HepG2 (cell line): Measurements from ENCODE around the gene IDUA. TPM values are rescaled to one million over a fixed set of nuclear protein-coding genes. Genes with fewer than 3 reads are reported as not detected.
A peak's percentile ranks its signal among the peaks of the same experiment; 100 is the strongest.

Source experiments
- ATAC-seq: fragments of 200-7000 bp; cut with Tn5 transposase; 3 replicates; pipeline ENCODE4 v1.9.1; 2020; ENCODE audit warnings: mild to moderate bottlenecking, moderate library complexity
- BruUV-seq: library from RNA; stranded (reverse); fragments of 400-500 nt; replicated peaks from 2 replicates; lab custom pipeline; 2021; lab: Mats Ljungman, UMichigan
- CTCF ChIA-PET: fragments of 300-600 bp; formaldehyde crosslinking; extraction: SDS; loops from one replicate; lab custom pipeline; 2021; ENCODE audit warnings: low total read pairs, inconsistent platforms, low intra/inter-chr PET ratio; lab: Yijun Ruan, JAX
- POLR2A ChIA-PET: fragments of 350-600 bp; sonication (Branson Sonifier 250); formaldehyde crosslinking; loops from one replicate; lab custom pipeline; 2020; ENCODE audit warnings: antibody characterized with exemption, inconsistent platforms; lab: Yijun Ruan, JAX
- DNase-seq: peaks from one replicate; pipeline ENCODE4 v3.0.0-alpha.2; 2015; ENCODE audit warnings: low spot score
- FAIRE-seq: peaks from 3 replicates; lab custom pipeline; 2011; peaks lifted over from hg19 to GRCh38; lab: Jason Lieb, UNC
- H2AFZ ChIP-seq: one replicate; pipeline ENCODE4 v1.6.1; 2011; ENCODE audit warnings: low read length, inconsistent platforms
- H3K27ac ChIP-seq: fragments of 300-600 bp; 3 replicates; pipeline ENCODE4 v1.8.0; 2011; ENCODE audit warnings: mixed run types, mild to moderate bottlenecking, mixed read lengths, low read length, inconsistent platforms; ENCODE audit not compliant: insufficient read depth; ENCODE audit errors: extremely low read length
- H3K27me3 ChIP-seq, 2 experiments: fragments of 200-600 bp in 1 of 2; 2 replicates in 1 of 2; 3 replicates in 1 of 2; pipeline versions ENCODE4 v1.6.0 to v1.8.0; 2011; ENCODE audit warnings: low read length in 2 of 2, mild to moderate bottlenecking in 2 of 2, moderate library complexity in 2 of 2, inconsistent platforms in 1 of 2; ENCODE audit not compliant: insufficient read depth in 2 of 2, control insufficient read depth in 1 of 2
- H3K36me3 ChIP-seq, 2 experiments: fragments of 200-600 bp in 1 of 2; replicated peaks in 1 of 2; 2 replicates in 1 of 2; 3 replicates in 1 of 2; pipeline versions ENCODE4 v1.5.1 to v1.8.0; 2011; ENCODE audit warnings: low read length in 2 of 2, inconsistent platforms in 1 of 2; ENCODE audit not compliant: insufficient read depth in 2 of 2, control insufficient read depth in 1 of 2
- H3K4me1 ChIP-seq: 2 replicates; pipeline ENCODE4 v1.5.1; 2012; ENCODE audit warnings: low read length, inconsistent platforms; ENCODE audit not compliant: insufficient read depth
- H3K4me2 ChIP-seq: 2 replicates; pipeline ENCODE4 v1.6.0; 2011; ENCODE audit warnings: low read depth, low read length, inconsistent platforms
- H3K4me3 ChIP-seq, 3 experiments: fragments of 200-600 bp in 1 of 3; sonication (generic), shearing (Covaris generic) in 1 of 3; replicated peaks in 1 of 3; 2 replicates each; pipeline ENCODE4 v1.5.1; 2011 to 2016; ENCODE audit warnings: low read length in 3 of 3, inconsistent platforms in 2 of 3, low read depth in 2 of 3, mild to moderate bottlenecking in 2 of 3, control low read depth in 1 of 3, mixed read lengths in 1 of 3; ENCODE audit not compliant: insufficient read depth in 1 of 3
- H3K79me2 ChIP-seq: one replicate; pipeline ENCODE4 v1.6.1; 2011; ENCODE audit warnings: low read length, inconsistent platforms; ENCODE audit not compliant: insufficient read depth
- H3K9ac ChIP-seq: 2 replicates; pipeline ENCODE4 v1.6.0; 2011; ENCODE audit warnings: mild to moderate bottlenecking, low read depth, low read length, inconsistent platforms; ENCODE audit not compliant: insufficient read depth
- H3K9me3 ChIP-seq: 2 replicates; pipeline ENCODE4 v1.5.1; 2012; ENCODE audit warnings: mild to moderate bottlenecking, low read length
- H4K20me1 ChIP-seq: 2 replicates; pipeline ENCODE4 v1.6.0; 2011; ENCODE audit warnings: inconsistent platforms, mild to moderate bottlenecking, low read length, moderate library complexity; ENCODE audit not compliant: insufficient read depth
- CHD4 ChIP-seq: fragments of 200-600 bp; sonication (generic); IDR thresholded peaks from 2 replicates; pipeline ENCODE4 v1.7.0; 2017; ENCODE audit warnings: mild to moderate bottlenecking, low read length, borderline replicate concordance
- FOXJ3 ChIP-seq: sonication (generic); formaldehyde crosslinking; IDR thresholded peaks from 2 replicates; pipeline ENCODE4 v1.4.0; 2020; ENCODE audit warnings: missing genetic modification reagents, mild to moderate bottlenecking, borderline replicate concordance
- HOXA9 ChIP-seq: sonication (generic); formaldehyde crosslinking; IDR thresholded peaks from 2 replicates; pipeline ENCODE4 v1.8.1; 2022; ENCODE audit warnings: missing genetic modification reagents, mild to moderate bottlenecking, moderate library complexity, borderline replicate concordance
- KLF13 ChIP-seq: sonication (generic); formaldehyde crosslinking; IDR thresholded peaks from 2 replicates; pipeline ENCODE4 v1.4.0; 2020; ENCODE audit warnings: mild to moderate bottlenecking, missing genetic modification reagents
- KLF15 ChIP-seq: sonication (generic); formaldehyde crosslinking; IDR thresholded peaks from 2 replicates; pipeline ENCODE4 v1.8.1; 2023; ENCODE audit warnings: borderline replicate concordance, mild to moderate bottlenecking, inconsistent platforms, missing genetic modification reagents, mixed read lengths
- MBD4 ChIP-seq: IDR thresholded peaks from 2 replicates; pipeline ENCODE4 v1.6.1; 2012; ENCODE audit warnings: low read length, inconsistent platforms, borderline replicate concordance
- MEIS1 ChIP-seq: sonication (generic); formaldehyde crosslinking; IDR thresholded peaks from 2 replicates; pipeline ENCODE4 v1.9.0; 2021; ENCODE audit warnings: mild to moderate bottlenecking, missing genetic modification reagents, moderate library complexity, borderline replicate concordance
- RXRA ChIP-seq: sonication (generic); formaldehyde crosslinking; IDR thresholded peaks from 2 replicates; pipeline ENCODE4 v1.5.1; 2020; ENCODE audit warnings: missing genetic modification reagents
- ZMYM2 ChIP-seq: sonication (generic); formaldehyde crosslinking; IDR thresholded peaks from 2 replicates; pipeline ENCODE4 v1.8.0; 2022; ENCODE audit warnings: mild to moderate bottlenecking, missing genetic modification reagents
- ZNF501 ChIP-seq: sonication (generic); formaldehyde crosslinking; IDR thresholded peaks from 2 replicates; pipeline ENCODE4 v1.5.1; 2020; ENCODE audit warnings: mild to moderate bottlenecking, moderate library complexity, missing genetic modification reagents
- ZNF761 ChIP-seq: sonication (generic); formaldehyde crosslinking; conservative IDR thresholded peaks from 2 replicates; pipeline ENCODE4 v1.4.0; 2020; ENCODE audit warnings: mild to moderate bottlenecking, missing genetic modification reagents
- ZNF766 ChIP-seq: sonication (generic); formaldehyde crosslinking; IDR thresholded peaks from 2 replicates; pipeline ENCODE4 v1.5.0; 2020; ENCODE audit warnings: missing genetic modification reagents, borderline replicate concordance
- ZNF839 ChIP-seq: sonication (generic); formaldehyde crosslinking; IDR thresholded peaks from 2 replicates; pipeline ENCODE4 v1.4.0; 2020; ENCODE audit warnings: missing genetic modification reagents, mild to moderate bottlenecking, borderline replicate concordance
- ZSCAN20 ChIP-seq: sonication (generic); formaldehyde crosslinking; IDR thresholded peaks from 2 replicates; pipeline ENCODE4 v1.4.0; 2020; ENCODE audit warnings: missing genetic modification reagents, mild to moderate bottlenecking, borderline replicate concordance
- WGBS: methylation state at CpG from one replicate; pipeline ENCODE4 v1.1.6; 2017; ENCODE audit warnings: low lambda C conversion rate; 5-methylcytosine and 5-hydroxymethylcytosine counted together
- in situ Hi-C: cut with HindIII; loops from 2 replicates; pipeline ENCODE4 v1.10.0; 2017; ENCODE audit warnings: low pct_unique_long_range_greater_than_20kb; ENCODE audit not compliant: extremely low pct_ligation_motif_present
- intact Hi-C: fragments of 100-400 bp; cut with micrococcal nuclease; formaldehyde crosslinking; loops from one replicate; pipeline ENCODE4 v1.10.0; 2022; ENCODE audit not compliant: unreplicated experiment
- polyA plus RNA-seq, 8 experiments: library from polyadenylated mRNA; depleted of rRNA in 3 of 8; stranded (reverse) in 7 of 8; unstranded in 1 of 8; fragments of >200 nt; fragmentation: Illumina TruSeq in 4 of 8; extraction: Trizol in 4 of 8; gene quantifications; 2 replicates each; pipeline versions ENCODE4 v1.2.1 to v1.2.3, GENCODE V29; 2011 to 2016; ENCODE audit warnings: low read depth in 4 of 8, missing spikeins in 1 of 8, mixed read lengths in 1 of 8; ENCODE audit not compliant: insufficient read depth in 1 of 8
- total RNA-seq, 5 experiments: library from RNA; depleted of rRNA; stranded (reverse); fragments of >200 nt; fragmentation: Illumina TruSeq; extraction: Trizol; gene quantifications; 2 replicates each; pipeline ENCODE4 v1.2.3, GENCODE V29; 2016; ENCODE audit warnings: low read depth in 1 of 5
- TF ChIP-seq, protein P1 (sequence below): sonication (generic); formaldehyde crosslinking; IDR thresholded peaks from 2 replicates; pipeline ENCODE4 v1.9.0; 2022; ENCODE audit warnings: low read depth, missing genetic modification reagents
- TF ChIP-seq, protein P2 (sequence below): sonication (generic); formaldehyde crosslinking; IDR thresholded peaks from 2 replicates; pipeline ENCODE4 v1.4.0; 2020; ENCODE audit warnings: missing genetic modification reagents

Gene IDUA
- total and polyA plus RNA-seq, 2 of the 13 experiments (the other 11 are each of a cell fraction or from before 2014, with no cell fraction given), result 0.77 to 1.0 TPM

- no peak for TF ChIP-seq HOXA9 (CRISPR knock-in tag)
- TF ChIP-seq ZSCAN20 (CRISPR knock-in tag), result peak; percentile 35; the same call in 1 of the 2 replicates
- 0 out of 2 replicates have a peak, but pooled peaks have one; percentile 21 for TF ChIP-seq MEIS1 (CRISPR knock-in tag)
- TF ChIP-seq KLF15 (CRISPR knock-in tag), result no peak
- no peak for TF ChIP-seq ZMYM2 (CRISPR knock-in tag)
- TF ChIP-seq RXRA (CRISPR knock-in tag), result no peak; the same call in 1 of the 2 replicates
- no peak for TF ChIP-seq FOXJ3 (CRISPR knock-in tag)
- TF ChIP-seq ZNF839 (CRISPR knock-in tag), result peak; percentile 41; the same call in 1 of the 2 replicates
- TF ChIP-seq ZNF766, result no peak
These were observed 22.9 kb downstream of the IDUA start (continued) for GRCh38 chr4:1009542-1010394.

DNA sequence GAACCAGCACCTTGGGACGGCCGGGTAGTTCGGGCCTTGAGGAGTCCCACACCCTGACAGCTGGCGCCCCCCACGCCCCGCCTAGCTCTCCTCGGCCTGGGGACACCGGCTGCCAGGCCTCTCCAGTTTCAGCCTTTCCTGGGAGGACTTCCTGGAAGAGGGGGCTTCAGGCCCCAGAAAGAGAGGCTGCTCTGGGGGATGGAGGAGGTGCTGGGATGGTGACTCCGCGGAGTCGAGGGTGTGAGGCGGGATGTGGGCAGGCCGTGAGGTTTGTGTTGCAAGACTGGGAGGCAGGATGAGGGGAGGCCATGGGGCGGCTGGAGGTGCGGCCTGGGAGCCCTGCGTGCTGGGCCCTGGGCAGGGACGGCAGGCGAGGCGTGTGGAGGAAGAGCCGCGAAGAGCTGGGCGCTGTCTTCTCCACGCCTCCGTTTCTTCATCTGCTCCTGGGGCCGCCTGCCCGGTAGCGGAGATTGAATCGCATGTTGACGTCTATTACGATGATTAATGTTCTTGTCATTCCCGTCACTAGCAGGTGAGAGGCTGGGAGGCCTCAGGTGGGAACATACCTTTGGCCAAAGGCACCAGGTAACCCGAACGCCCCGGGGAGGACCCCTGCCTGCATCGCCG, 23.7 kb downstream of the IDUA start:
- CTCF ChIA-PET, result no interaction called here
- FAIRE-seq (no peak), ATAC-seq (peak; percentile 32), DNase-seq (no peak)
- Histone ChIP-seq H3K4me1 (peaks cover 58% of the 10 kb centered on the region), H3K4me2 (peak overlapping the region; percentile 91), H3K4me3 (peak overlapping the region; percentile 49 to 89 (median 58); a peak in 5 of 6 replicates), H3K9me3 (no peaks in the 10 kb centered on the region), H3K27ac (no peak overlapping the region), H2AFZ (no peak overlapping the region), H3K36me3 (no peaks in the 10 kb centered on the region), H3K79me2 (peaks cover 3% of the 10 kb centered on the region), H4K20me1 (no peaks in the 10 kb centered on the region), H3K27me3 (peaks cover 6 to 26% of the 10 kb centered on the region in 2 experiments), H3K9ac (peak overlapping the region; percentile 46)
- 0% methylated on average over 6 of the region's 36 CpGs for WGBS
- in situ Hi-C loops (no loop called here), intact Hi-C loops (no loop called here)
- POLR2A ChIA-PET, result interaction anchor here (0.7 to 1.0 kb wide), 3 partner anchors 17 to 23 kb away, joined by 3 to 8 read pairs (median 4); partner anchors contain the start of gene SLC26A1
- BruUV-seq, result no TSS peak
- TF ChIP-seq KLF13 (no peak), MBD4 (no peak), CHD4 (0 out of 2 replicates have a peak, but pooled peaks have one; percentile 49), ZNF761 (no peak), ZNF501 (CRISPR knock-in tag) (peak; percentile 49; the same call in 1 of the 2 replicates)
- TF ChIP-seq, protein P1, sequence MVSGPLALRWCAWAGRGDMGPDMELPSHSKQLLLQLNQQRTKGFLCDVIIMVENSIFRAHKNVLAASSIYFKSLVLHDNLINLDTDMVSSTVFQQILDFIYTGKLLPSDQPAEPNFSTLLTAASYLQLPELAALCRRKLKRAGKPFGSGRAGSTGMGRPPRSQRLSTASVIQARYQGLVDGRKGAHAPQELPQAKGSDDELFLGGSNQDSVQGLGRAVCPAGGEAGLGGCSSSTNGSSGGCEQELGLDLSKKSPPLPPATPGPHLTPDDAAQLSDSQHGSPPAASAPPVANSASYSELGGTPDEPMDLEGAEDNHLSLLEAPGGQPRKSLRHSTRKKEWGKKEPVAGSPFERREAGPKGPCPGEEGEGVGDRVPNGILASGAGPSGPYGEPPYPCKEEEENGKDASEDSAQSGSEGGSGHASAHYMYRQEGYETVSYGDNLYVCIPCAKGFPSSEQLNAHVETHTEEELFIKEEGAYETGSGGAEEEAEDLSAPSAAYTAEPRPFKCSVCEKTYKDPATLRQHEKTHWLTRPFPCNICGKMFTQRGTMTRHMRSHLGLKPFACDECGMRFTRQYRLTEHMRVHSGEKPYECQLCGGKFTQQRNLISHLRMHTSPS (CRISPR knock-in tag), result no peak
- TF ChIP-seq, protein P2, sequence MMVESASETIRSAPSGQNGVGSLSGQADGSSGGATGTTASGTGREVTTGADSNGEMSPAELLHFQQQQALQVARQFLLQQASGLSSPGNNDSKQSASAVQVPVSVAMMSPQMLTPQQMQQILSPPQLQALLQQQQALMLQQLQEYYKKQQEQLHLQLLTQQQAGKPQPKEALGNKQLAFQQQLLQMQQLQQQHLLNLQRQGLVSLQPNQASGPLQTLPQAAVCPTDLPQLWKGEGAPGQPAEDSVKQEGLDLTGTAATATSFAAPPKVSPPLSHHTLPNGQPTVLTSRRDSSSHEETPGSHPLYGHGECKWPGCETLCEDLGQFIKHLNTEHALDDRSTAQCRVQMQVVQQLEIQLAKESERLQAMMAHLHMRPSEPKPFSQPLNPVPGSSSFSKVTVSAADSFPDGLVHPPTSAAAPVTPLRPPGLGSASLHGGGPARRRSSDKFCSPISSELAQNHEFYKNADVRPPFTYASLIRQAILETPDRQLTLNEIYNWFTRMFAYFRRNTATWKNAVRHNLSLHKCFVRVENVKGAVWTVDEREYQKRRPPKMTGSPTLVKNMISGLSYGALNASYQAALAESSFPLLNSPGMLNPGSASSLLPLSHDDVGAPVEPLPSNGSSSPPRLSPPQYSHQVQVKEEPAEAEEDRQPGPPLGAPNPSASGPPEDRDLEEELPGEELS (CRISPR knock-in tag), result no peak
